Keratinocyte (primary cell): Measurements from ENCODE around the gene FEN1. TPM values are rescaled to one million over a fixed set of nuclear protein-coding genes. Genes with fewer than 3 reads are reported as not detected.

Experiments used
- DNase-seq: peaks from one replicate; pipeline ENCODE4 v3.0.0-alpha.2; 2011; ENCODE audit warnings: low read depth, missing footprints, low spot score
- FAIRE-seq: peaks from 2 replicates; lab custom pipeline; 2011; peaks lifted over from hg19 to GRCh38; lab: Jason Lieb, UNC
- H2AFZ ChIP-seq: 2 replicates; pipeline ENCODE4 v1.6.0; 2012; ENCODE audit warnings: low read length, control low read depth, inconsistent platforms; ENCODE audit not compliant: control insufficient read depth
- H3K27ac ChIP-seq: 2 replicates; pipeline ENCODE4 v1.5.1; 2011; ENCODE audit warnings: low read length; ENCODE audit not compliant: control insufficient read depth, insufficient read depth
- H3K27me3 ChIP-seq: 3 replicates; pipeline ENCODE4 v1.6.0; 2011; ENCODE audit warnings: low read length; ENCODE audit not compliant: control insufficient read depth, insufficient read depth; ENCODE audit errors: extremely low read depth
- H3K36me3 ChIP-seq, 2 experiments: 2 replicates in 1 of 2; 3 replicates in 1 of 2; pipeline ENCODE4 v1.5.1; 2011; ENCODE audit warnings: low read length in 2 of 2, mild to moderate bottlenecking in 1 of 2; ENCODE audit not compliant: control insufficient read depth in 2 of 2, insufficient read depth in 2 of 2; ENCODE audit errors: extremely low read depth in 1 of 2
- H3K4me1 ChIP-seq: 3 replicates; pipeline ENCODE4 v1.5.1; 2011; ENCODE audit warnings: low read length; ENCODE audit not compliant: control insufficient read depth, insufficient read depth; ENCODE audit errors: extremely low read depth
- H3K4me2 ChIP-seq: 3 replicates; pipeline ENCODE4 v1.6.0; 2011; ENCODE audit warnings: low read depth, low read length; ENCODE audit not compliant: control insufficient read depth, insufficient read depth; ENCODE audit errors: extremely low read depth
- H3K4me3 ChIP-seq, 3 experiments: fragments of 200-600 bp in 1 of 3; sonication (generic) in 1 of 3; 2 replicates in 2 of 3; 3 replicates in 1 of 3; pipeline ENCODE4 v1.5.1; 2011 to 2016; ENCODE audit warnings: low read length in 3 of 3, mild to moderate bottlenecking in 3 of 3, control low read depth in 2 of 3, inconsistent platforms in 1 of 3, low read depth in 1 of 3, mixed read lengths in 1 of 3, mixed run types in 1 of 3, moderate library complexity in 1 of 3; ENCODE audit not compliant: control insufficient read depth in 2 of 3, insufficient read depth in 2 of 3; ENCODE audit errors: extremely low read depth in 1 of 3
- H3K79me2 ChIP-seq: 2 replicates; pipeline ENCODE4 v1.6.0; 2012; ENCODE audit warnings: low read length; ENCODE audit not compliant: control insufficient read depth, insufficient read depth
- H3K9ac ChIP-seq: 3 replicates; pipeline ENCODE4 v1.6.0; 2011; ENCODE audit warnings: low read length; ENCODE audit not compliant: control insufficient read depth, insufficient read depth; ENCODE audit errors: extremely low read depth
- H3K9me1 ChIP-seq: 3 replicates; pipeline ENCODE4 v1.6.0; 2011; ENCODE audit warnings: low read length; ENCODE audit not compliant: control insufficient read depth, insufficient read depth; ENCODE audit errors: extremely low read depth
- H3K9me3 ChIP-seq: 2 replicates; pipeline ENCODE4 v1.5.1; 2012; ENCODE audit warnings: low read depth, low read length; ENCODE audit not compliant: control insufficient read depth
- H4K20me1 ChIP-seq: 3 replicates; pipeline ENCODE4 v1.6.0; 2011; ENCODE audit warnings: low read length; ENCODE audit not compliant: control insufficient read depth, insufficient read depth; ENCODE audit errors: extremely low read depth
- CTCF ChIP-seq, 3 experiments: IDR thresholded peaks in 1 of 3; conservative IDR thresholded peaks in 1 of 3; optimal IDR thresholded peaks in 1 of 3; 2 replicates in 2 of 3; 3 replicates in 1 of 3; pipeline versions ENCODE3 to v1.5.1; 2011; ENCODE audit warnings: low read length in 3 of 3, mild to moderate bottlenecking in 3 of 3, moderate library complexity in 2 of 3, control low read depth in 1 of 3, inconsistent platforms in 1 of 3; ENCODE audit not compliant: insufficient read depth in 2 of 3; ENCODE audit errors: extremely low read depth in 1 of 3
- EZH2 ChIP-seq: IDR thresholded peaks from one replicate; pipeline ENCODE4 v1.6.1; 2012; ENCODE audit warnings: inconsistent platforms, mild to moderate bottlenecking, low read length, moderate library complexity
- dilution Hi-C: fragments of 300-500 bp; cut with MboI; formaldehyde crosslinking; loops from one replicate; pipeline ENCODE4 v1.7.0; 2020; ENCODE audit warnings: low sequenced_read_pairs; ENCODE audit not compliant: extremely low pct_ligation_motif_present
- polyA plus RNA-seq, 5 experiments: library from polyadenylated mRNA; depleted of rRNA in 3 of 5; stranded (reverse) in 3 of 5; stranded (forward) in 1 of 5; unstranded in 1 of 5; fragments of >200 nt; gene quantifications; 1 replicate in 1 of 5; 2 replicates in 3 of 5; 3 replicates in 1 of 5; pipeline versions ENCODE4 v1.2.1 to v1.2.3, GENCODE V29; 2011 to 2012; ENCODE audit warnings: missing spikeins in 2 of 5, low read depth in 1 of 5, low replicate concordance in 1 of 5

FEN1 gene
- polyA plus RNA-seq, 1 donor (not counting 4 experiments of a cell fraction or from before 2014, with no cell fraction given), result 26.7 TPM

DNA sequence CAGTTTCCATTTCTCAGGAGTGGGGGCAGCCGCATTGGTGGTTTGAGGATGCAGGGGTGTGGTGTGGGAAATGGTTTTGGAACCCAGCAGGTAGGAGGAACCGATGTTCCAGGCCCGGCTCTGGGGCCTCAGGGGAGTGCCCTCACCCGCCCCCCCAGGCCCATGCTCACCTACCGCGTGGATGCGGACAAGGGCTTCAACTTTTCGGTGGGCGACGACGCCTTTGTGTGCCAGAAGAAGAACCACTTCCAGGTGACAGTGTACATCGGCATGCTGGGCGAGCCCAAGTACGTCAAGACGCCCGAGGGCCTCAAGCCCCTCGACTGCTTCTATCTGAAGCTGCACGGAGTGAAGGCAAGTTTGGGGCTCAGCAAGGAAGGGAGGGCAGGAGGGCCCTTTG is 18.9 kb upstream of the FEN1 start:
- no peak for DNase-seq
- H3K9me1 ChIP-seq, result no peaks in the 10 kb centered on the region
- no peak overlapping the region for H2AFZ ChIP-seq
- H3K36me3 ChIP-seq, result no peaks in the 10 kb centered on the region
- H4K20me1 ChIP-seq, result no peaks in the 10 kb centered on the region
- FAIRE-seq, result no peak
- H3K27me3 ChIP-seq, result peaks cover 11% of the 10 kb centered on the region
- H3K79me2 ChIP-seq, result no peaks in the 10 kb centered on the region
- H3K4me1 ChIP-seq, result peaks cover 3% of the 10 kb centered on the region
- dilution Hi-C loops, result no loop called here
- no peaks in the 10 kb centered on the region for H3K9me3 ChIP-seq
- TF ChIP-seq CTCF (optimal IDR thresholded peaks at IDR 0.05 in 1 of 3, IDR thresholded peaks at IDR 0.05 in 1 of 3, conservative IDR thresholded peaks at IDR 0.05 in 1 of 3; ENCODE audit: extremely low read depth in 1 of 3, insufficient read depth in 2 of 3, low read length in 3 of 3), result no peak
- TF ChIP-seq EZH2, result no peak
- H3K4me3 ChIP-seq, result no peak overlapping the region
- H3K4me2 ChIP-seq, result no peak overlapping the region
- H3K27ac ChIP-seq, result no peak overlapping the region
- no peak overlapping the region for H3K9ac ChIP-seq

DNA sequence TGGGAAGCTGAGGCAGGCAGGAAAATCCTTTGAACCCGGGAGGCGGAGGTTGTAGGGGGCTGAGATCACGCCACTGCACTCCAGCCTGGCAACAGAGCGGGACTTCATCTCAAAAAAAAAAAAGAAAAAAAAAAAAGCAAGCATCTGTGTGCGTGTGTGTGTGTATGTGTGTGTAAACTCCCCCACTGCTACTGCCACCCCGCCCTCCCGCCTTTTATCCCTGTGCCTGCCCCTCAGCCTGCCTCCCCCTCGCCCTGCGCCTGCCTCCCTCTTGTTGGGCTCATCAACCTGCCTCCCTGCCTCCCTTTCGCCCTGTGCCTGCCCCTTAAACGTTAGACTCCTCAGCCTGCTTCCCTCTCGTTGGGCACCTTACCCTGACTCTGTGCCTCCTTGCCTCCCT is 18.3 kb upstream of the FEN1 start:
- Histone ChIP-seq H3K9ac (no peak overlapping the region), H3K4me3 (no peak overlapping the region), H3K79me2 (no peaks in the 10 kb centered on the region), H2AFZ (no peak overlapping the region), H3K4me1 (peaks cover 3% of the 10 kb centered on the region), H3K27ac (no peak overlapping the region), H3K4me2 (no peak overlapping the region), H3K27me3 (peaks cover 11% of the 10 kb centered on the region), H4K20me1 (no peaks in the 10 kb centered on the region), H3K9me3 (no peaks in the 10 kb centered on the region), H3K9me1 (no peaks in the 10 kb centered on the region), H3K36me3 (no peaks in the 10 kb centered on the region)
- FAIRE-seq (no peak), DNase-seq (no peak)
- dilution Hi-C loops, result no loop called here
- no peak for TF ChIP-seq EZH2
- TF ChIP-seq CTCF (optimal IDR thresholded peaks at IDR 0.05 in 1 of 3, IDR thresholded peaks at IDR 0.05 in 1 of 3, conservative IDR thresholded peaks at IDR 0.05 in 1 of 3; ENCODE audit: extremely low read depth in 1 of 3, insufficient read depth in 2 of 3, low read length in 3 of 3), result no peak
